Smooth muscle cell (in vitro differentiated cells): ENCODE measurements around the gene FAM53B. TPM values are rescaled to one million over a fixed set of nuclear protein-coding genes. Genes with fewer than 3 reads are reported as not detected.

Source experiments
- DNase-seq: peaks from one replicate; lab custom pipeline; 2025; ENCODE audit not compliant: unreplicated experiment; lab: John Stamatoyannopoulos, UW
- H2AFZ ChIP-seq: fragments of 200-600 bp; sonication (generic); 2 replicates; pipeline ENCODE4 v1.6.0; 2016; ENCODE audit warnings: antibody characterized with exemption, low read depth, mild to moderate bottlenecking
- H3F3A ChIP-seq: fragments of 200-600 bp; sonication (generic); 2 replicates; pipeline ENCODE4 v1.6.0; 2017; ENCODE audit warnings: antibody characterized with exemption, low read depth
- H3K27ac ChIP-seq: fragments of 200-600 bp; sonication (generic); 2 replicates; pipeline ENCODE4 v1.5.1; 2016; ENCODE audit warnings: low read depth, mild to moderate bottlenecking
- H3K27me3 ChIP-seq: fragments of 200-600 bp; sonication (generic); 2 replicates; pipeline ENCODE4 v1.6.1; 2016; ENCODE audit warnings: low read depth, mild to moderate bottlenecking
- H3K36me3 ChIP-seq: fragments of 200-600 bp; sonication (generic); 2 replicates; pipeline ENCODE4 v1.5.1; 2016; ENCODE audit warnings: low read depth
- H3K4me1 ChIP-seq: fragments of 200-600 bp; sonication (generic); 2 replicates; pipeline ENCODE4 v1.5.1; 2016; ENCODE audit warnings: low read depth
- H3K4me2 ChIP-seq: fragments of 200-600 bp; sonication (generic); 2 replicates; pipeline ENCODE4 v1.6.0; 2016; ENCODE audit warnings: mild to moderate bottlenecking
- H3K4me3 ChIP-seq: fragments of 200-600 bp; sonication (generic); 2 replicates; pipeline ENCODE4 v1.5.1; 2016; ENCODE audit warnings: mild to moderate bottlenecking
- H3K79me2 ChIP-seq: fragments of 200-600 bp; sonication (generic); 2 replicates; pipeline ENCODE4 v1.6.0; 2016; ENCODE audit warnings: low read depth, mild to moderate bottlenecking
- H3K9ac ChIP-seq: fragments of 200-600 bp; sonication (generic); 2 replicates; pipeline ENCODE4 v1.6.0; 2016; ENCODE audit warnings: low read depth
- H3K9me3 ChIP-seq: fragments of 200-600 bp; sonication (generic); replicated peaks from 2 replicates; pipeline ENCODE4 v1.5.1; 2016; ENCODE audit warnings: low read depth
- H4K20me1 ChIP-seq: fragments of 200-600 bp; sonication (generic); 2 replicates; pipeline ENCODE4 v1.6.0; 2016; ENCODE audit warnings: low read depth
- WGBS: methylation state at CpG from one replicate; pipeline ENCODE4 v1.1.7; 2016; ENCODE audit warnings: low lambda C conversion rate; 5-methylcytosine and 5-hydroxymethylcytosine counted together
- polyA plus RNA-seq: library from polyadenylated mRNA; unstranded; fragments of >200 nt; fragmentation: Nextera tagmentation; extraction: Ambion mirVana; gene quantifications from 2 replicates; pipeline ENCODE4 v1.2.1, GENCODE V29; 2016
- total RNA-seq: library from RNA; depleted of rRNA; stranded (reverse); fragments of >200 nt; gene quantifications from 2 replicates; pipeline ENCODE4 v1.2.3, GENCODE V29; 2014
- TF ChIP-seq, protein P1 (sequence below): fragments of 200-600 bp; sonication (generic); IDR thresholded peaks from 2 replicates; pipeline ENCODE4 v1.5.1; 2017; ENCODE audit warnings: borderline replicate concordance, mild to moderate bottlenecking, antibody characterized with exemption; ENCODE audit not compliant: insufficient read depth, poor library complexity, severe bottlenecking

Gene FAM53B
- total and polyA plus RNA-seq, 2 experiments from 2014 or later = 5.5 to 6.2 TPM

DNA sequence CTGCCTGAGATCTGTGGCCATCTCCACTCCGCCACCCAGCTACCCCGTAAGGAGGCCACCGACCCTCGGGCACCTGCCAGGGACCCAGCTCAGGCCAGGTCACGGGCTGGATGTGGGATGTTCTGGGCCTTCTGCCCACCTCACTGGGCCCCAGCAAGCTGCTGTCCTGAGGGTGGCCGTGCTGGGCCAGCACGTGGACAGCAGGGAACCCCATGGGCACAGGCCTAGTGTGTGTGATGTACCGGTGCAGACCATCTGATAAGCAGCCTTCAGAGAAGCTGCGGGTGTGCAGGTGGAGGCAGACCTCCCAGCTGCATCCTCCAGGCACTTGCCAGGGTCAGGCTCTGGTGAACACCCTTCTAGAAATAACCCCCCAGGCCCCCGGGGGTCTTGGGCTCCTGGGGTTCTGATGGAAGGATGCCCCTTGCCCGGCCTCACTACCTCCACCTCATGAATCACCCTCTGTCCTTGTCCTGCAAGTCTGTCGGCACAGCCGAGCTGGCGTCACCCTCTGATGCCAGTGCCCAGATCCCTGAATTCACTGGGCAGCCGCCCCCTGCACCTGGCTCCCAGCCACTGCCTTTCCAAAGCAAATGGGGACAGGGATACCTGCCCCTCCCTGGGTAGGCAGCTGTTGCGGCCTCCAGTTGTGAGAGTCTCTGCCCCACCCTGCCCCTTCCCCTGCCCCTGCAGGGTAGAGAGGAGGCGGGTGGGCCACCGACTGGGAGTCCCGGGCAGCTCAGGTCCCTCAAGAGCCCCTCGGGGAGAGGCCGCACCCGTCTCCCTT, 139.8 kb downstream of the FAM53B start:
- Histone ChIP-seq H3K4me1 (no peaks in the 10 kb centered on the region), H4K20me1 (no peaks in the 10 kb centered on the region), H3K9ac (no peak overlapping the region), H3K4me3 (no peak overlapping the region), H3K27me3 (no peaks in the 10 kb centered on the region), H3K36me3 (no peaks in the 10 kb centered on the region), H3F3A (no peaks in the 10 kb centered on the region), H3K27ac (no peak overlapping the region), H2AFZ (no peak overlapping the region), H3K4me2 (no peak overlapping the region), H3K9me3 (no peaks in the 10 kb centered on the region), H3K79me2 (no peaks in the 10 kb centered on the region)
- TF ChIP-seq, protein P1, sequence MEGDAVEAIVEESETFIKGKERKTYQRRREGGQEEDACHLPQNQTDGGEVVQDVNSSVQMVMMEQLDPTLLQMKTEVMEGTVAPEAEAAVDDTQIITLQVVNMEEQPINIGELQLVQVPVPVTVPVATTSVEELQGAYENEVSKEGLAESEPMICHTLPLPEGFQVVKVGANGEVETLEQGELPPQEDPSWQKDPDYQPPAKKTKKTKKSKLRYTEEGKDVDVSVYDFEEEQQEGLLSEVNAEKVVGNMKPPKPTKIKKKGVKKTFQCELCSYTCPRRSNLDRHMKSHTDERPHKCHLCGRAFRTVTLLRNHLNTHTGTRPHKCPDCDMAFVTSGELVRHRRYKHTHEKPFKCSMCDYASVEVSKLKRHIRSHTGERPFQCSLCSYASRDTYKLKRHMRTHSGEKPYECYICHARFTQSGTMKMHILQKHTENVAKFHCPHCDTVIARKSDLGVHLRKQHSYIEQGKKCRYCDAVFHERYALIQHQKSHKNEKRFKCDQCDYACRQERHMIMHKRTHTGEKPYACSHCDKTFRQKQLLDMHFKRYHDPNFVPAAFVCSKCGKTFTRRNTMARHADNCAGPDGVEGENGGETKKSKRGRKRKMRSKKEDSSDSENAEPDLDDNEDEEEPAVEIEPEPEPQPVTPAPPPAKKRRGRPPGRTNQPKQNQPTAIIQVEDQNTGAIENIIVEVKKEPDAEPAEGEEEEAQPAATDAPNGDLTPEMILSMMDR = no peak
- 91% methylated on average over 22 of the region's 22 CpGs for WGBS
- no peak for DNase-seq

DNA sequence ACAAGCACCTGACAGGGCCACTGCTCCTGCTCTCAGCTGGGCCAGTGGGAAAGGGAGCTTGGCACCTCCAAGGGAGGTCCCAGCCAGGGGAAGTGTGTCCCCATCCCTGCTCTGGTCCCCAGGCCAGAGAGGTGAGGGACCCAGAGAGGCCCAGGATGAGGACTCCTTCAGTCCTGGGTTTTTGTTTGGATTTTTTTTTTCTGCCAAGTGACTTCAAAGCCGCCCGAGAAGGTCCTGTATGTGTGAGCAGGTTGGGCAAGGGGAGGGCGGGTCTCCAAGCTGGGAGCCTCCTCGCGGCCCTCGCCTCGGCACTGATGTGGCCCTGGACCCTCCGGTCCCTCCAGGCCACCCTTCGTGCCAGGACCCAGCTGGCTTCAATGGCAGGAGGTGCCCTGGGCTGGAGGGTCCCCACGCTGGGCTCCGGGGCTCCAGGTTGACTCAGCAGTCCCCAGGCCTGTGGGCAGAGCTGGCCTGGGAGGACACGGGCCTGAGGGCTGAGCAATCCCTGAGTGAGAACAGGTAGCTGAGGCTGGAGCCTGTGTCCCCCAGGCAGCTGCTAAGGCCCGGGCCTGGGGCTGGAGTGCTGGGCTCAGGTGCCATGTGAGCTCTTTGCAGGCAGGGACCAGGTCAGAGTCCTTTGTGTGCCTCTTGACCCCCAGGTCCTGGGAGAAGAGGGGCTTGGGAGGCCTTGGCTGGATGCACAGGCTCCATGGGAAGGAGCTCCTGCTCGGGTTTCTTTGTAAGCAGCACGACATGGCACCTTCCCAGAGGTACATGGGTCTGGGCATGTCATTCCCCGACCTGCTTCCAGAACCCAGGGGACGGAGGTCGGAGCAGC, 140.6 kb downstream of the FAM53B start:
- Histone ChIP-seq H3K9me3 (no peaks in the 10 kb centered on the region), H3K4me1 (no peaks in the 10 kb centered on the region), H3K27ac (no peak overlapping the region), H3K79me2 (no peaks in the 10 kb centered on the region), H3K9ac (no peak overlapping the region), H4K20me1 (no peaks in the 10 kb centered on the region), H2AFZ (no peak overlapping the region), H3K4me3 (no peak overlapping the region), H3F3A (no peaks in the 10 kb centered on the region), H3K4me2 (no peak overlapping the region), H3K27me3 (no peaks in the 10 kb centered on the region), H3K36me3 (no peaks in the 10 kb centered on the region)
- TF ChIP-seq, protein P1 = no peak
- no peak for DNase-seq
- 93% methylated on average over 16 of the region's 18 CpGs for WGBS

DNA sequence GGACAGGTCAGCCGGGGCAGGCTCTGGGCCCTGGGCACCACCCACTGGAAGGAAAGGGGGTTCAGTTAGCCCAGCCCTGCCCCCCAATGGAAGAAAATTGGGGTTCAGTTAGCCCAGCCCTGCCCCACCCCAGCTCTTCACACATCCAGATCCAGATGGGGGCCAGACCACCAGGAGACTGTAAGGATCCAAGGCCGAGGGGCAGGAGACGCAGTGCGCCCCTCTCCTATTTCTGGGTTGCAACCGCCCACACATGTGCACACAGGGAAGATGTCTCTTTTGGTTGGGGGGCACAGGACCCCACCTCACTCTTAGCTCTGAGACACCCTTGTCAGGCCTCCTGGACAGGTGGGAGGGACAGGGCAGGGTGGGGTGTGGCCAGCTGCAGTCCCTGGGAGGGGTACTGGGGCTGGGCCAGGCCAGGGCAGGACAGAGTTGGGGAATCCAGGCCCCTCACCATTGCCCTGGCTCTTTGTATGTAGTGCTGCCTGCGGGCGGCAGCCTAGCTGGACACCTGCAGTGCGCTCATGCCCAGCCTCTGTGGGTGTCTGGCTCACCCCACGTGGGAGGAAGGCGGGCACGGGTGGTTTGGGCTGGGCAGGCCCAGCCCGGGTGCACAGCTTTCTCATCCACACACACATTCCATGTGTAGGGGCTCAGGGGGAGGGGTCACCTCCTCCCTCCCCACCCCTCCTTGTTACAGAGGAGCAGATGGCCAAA, 141.4 kb downstream of the FAM53B start:
- TF ChIP-seq, protein P1 = no peak
- H3K4me2 ChIP-seq = no peak overlapping the region
- H3K79me2 ChIP-seq = no peaks in the 10 kb centered on the region
- 93% methylated on average over 12 of the region's 12 CpGs for WGBS
- no peak overlapping the region for H3K9ac ChIP-seq
- H3K27me3 ChIP-seq = no peaks in the 10 kb centered on the region
- no peak overlapping the region for H3K4me3 ChIP-seq
- H3F3A ChIP-seq = no peaks in the 10 kb centered on the region
- no peak overlapping the region for H3K27ac ChIP-seq
- H3K9me3 ChIP-seq = no peaks in the 10 kb centered on the region
- no peaks in the 10 kb centered on the region for H4K20me1 ChIP-seq
- H3K36me3 ChIP-seq = no peaks in the 10 kb centered on the region
- no peaks in the 10 kb centered on the region for H3K4me1 ChIP-seq
- no peak for DNase-seq
- no peak overlapping the region for H2AFZ ChIP-seq
